ENCODE results near the gene GPSM1.

GRCh38 chr9:136403915-136404800, 76.8 kb downstream of the GPSM1 start:
- no peak for TF ChIP-seq EP300 (IDR thresholded peaks at IDR 0.05)
- TF ChIP-seq CTCF (IDR thresholded peaks at IDR 0.05) = no peak
- TF ChIP-seq POLR2A (IDR thresholded peaks at IDR 0.05) = no peak
- TF ChIP-seq POLR2AphosphoS5 (IDR thresholded peaks at IDR 0.05) = no peak
